Fibroblast of pulmonary artery (primary cell): ENCODE results near the gene NSMCE3.
A peak's percentile ranks its signal among the peaks of the same experiment; 100 is the strongest.

ENCODE experiments used
- DNase-seq: peaks from one replicate; pipeline ENCODE4 v3.0.0-alpha.2; 2010; ENCODE audit warnings: low read depth
- H3K4me3 ChIP-seq: replicated peaks from 2 replicates; pipeline ENCODE4 v1.5.1; 2011; ENCODE audit warnings: low read depth, mild to moderate bottlenecking, control low read depth, low read length, moderate library complexity
- TF ChIP-seq, protein P1 (sequence below): IDR thresholded peaks from 2 replicates; pipeline ENCODE4 v1.5.1; 2011; ENCODE audit warnings: mild to moderate bottlenecking, control low read depth, low read length, inconsistent platforms; ENCODE audit errors: missing control alignments

Gene NSMCE3

GRCh38 chr15:29260896-29261295, 8.7 kb downstream of the NSMCE3 start:
- no peak overlapping the region for H3K4me3 ChIP-seq
- TF ChIP-seq, protein P1, sequence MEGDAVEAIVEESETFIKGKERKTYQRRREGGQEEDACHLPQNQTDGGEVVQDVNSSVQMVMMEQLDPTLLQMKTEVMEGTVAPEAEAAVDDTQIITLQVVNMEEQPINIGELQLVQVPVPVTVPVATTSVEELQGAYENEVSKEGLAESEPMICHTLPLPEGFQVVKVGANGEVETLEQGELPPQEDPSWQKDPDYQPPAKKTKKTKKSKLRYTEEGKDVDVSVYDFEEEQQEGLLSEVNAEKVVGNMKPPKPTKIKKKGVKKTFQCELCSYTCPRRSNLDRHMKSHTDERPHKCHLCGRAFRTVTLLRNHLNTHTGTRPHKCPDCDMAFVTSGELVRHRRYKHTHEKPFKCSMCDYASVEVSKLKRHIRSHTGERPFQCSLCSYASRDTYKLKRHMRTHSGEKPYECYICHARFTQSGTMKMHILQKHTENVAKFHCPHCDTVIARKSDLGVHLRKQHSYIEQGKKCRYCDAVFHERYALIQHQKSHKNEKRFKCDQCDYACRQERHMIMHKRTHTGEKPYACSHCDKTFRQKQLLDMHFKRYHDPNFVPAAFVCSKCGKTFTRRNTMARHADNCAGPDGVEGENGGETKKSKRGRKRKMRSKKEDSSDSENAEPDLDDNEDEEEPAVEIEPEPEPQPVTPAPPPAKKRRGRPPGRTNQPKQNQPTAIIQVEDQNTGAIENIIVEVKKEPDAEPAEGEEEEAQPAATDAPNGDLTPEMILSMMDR = no peak
- no peak for DNase-seq

- H3K4me3 ChIP-seq = no peak overlapping the region
- TF ChIP-seq, protein P1 = no peak
- DNase-seq = no peak
Measured at GRCh38 chr15:29259233-29259632, 10.4 kb downstream of the NSMCE3 start.

- H3K4me3 ChIP-seq = no peak overlapping the region
- no peak for DNase-seq
- TF ChIP-seq, protein P1 = no peak
Measured at GRCh38 chr15:29252234-29252633, 17.4 kb downstream of the NSMCE3 start.

DNA sequence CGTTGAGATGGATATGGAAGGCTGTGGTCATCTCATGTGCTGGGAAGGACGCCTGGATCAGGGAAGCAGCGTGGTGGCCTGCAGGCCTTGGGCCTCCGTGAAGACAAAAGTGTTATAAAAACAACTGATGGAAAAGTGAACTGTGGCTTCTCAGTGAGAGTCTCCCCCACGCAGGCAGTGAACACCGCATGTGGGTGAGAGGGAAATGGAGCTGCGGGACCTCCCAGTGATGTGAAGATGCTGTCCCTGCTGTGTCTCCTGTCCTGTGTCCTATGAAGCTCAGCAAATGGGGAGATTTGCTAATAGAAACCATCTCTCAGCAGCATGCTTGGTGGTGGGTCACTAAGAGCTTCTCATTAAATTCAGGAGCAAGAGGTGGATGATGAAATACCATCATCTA, 25.1 kb downstream of the NSMCE3 start:
- TF ChIP-seq, protein P1 = no peak
- DNase-seq = no peak
- H3K4me3 ChIP-seq = no peak overlapping the region

DNA sequence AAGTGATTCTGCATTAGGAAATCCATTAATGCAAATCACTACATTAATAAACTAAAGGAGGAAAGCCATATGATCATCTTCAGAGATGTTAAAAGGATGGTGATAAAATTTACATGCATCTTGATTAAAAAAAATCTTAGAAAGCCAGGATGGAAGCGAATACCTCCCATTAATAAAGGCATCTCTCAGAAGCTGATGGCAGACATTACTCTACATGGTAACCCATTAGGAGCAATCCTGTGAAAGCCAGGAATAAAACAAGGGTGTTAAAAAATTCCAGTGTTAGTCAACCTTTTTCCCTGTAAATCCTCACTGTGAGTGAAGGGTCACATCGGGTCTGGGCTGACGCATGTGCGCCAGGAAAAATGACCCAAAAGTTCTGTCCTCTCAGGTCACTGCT, 25.5 kb downstream of the NSMCE3 start:
- TF ChIP-seq, protein P1 = no peak

GRCh38 chr15:29242456-29243242, 27.0 kb downstream of the NSMCE3 start:
- TF ChIP-seq, protein P1 = no peak
- no peak overlapping the region for H3K4me3 ChIP-seq
- peak; percentile 6 for DNase-seq

More for the DNA sequence above, 25.5 kb downstream of the NSMCE3 start:
- DNase-seq = no peak
- H3K4me3 ChIP-seq = no peak overlapping the region

DNA sequence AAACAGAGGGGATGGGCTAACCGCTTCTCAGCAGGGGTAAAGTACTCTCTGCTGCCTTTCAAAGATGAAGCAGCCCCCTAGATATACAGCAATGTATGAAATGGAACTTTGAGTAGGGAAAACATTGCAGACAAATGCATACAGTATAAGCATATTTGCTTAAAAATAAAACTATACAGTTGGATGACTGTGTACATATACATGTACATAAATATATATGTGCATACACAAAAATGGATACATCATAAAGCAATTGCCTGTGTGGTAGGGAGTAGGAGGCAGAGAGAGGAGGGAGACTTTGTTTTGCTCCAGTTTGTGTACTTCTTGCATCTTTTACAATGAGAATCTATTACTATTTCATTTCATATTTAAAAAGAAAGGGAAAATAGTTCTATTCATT, 28.4 kb downstream of the NSMCE3 start:
- TF ChIP-seq, protein P1 = no peak
- DNase-seq = no peak

More for the DNA sequence above, 28.4 kb downstream of the NSMCE3 start:
- no peak overlapping the region for H3K4me3 ChIP-seq
